ENCODE data around the gene TP53RK.

The TP53RK gene

GRCh38 chr20:46683939-46684750 lies 5.1 kb downstream of the TP53RK start:
- Histone ChIP-seq H3K4me3 (ENCODE audit: low read depth, low read length) (peak overlapping the region; percentile 65), H3K27ac (peak overlapping the region; percentile 84), H3K27me3 (replicated peaks) (no peaks in the 10 kb centered on the region), H3K36me3 (replicated peaks) (no peaks in the 10 kb centered on the region)
- TF ChIP-seq CTCF (IDR thresholded peaks at IDR 0.05; ENCODE audit: low read depth, low read length, missing control alignments): no peak
- in situ Hi-C loops (cut with HindIII; ENCODE audit: low pct_ligation_motif_present, low sequenced_read_pairs): no loop called here
- peak; percentile 76 for DNase-seq

DNA sequence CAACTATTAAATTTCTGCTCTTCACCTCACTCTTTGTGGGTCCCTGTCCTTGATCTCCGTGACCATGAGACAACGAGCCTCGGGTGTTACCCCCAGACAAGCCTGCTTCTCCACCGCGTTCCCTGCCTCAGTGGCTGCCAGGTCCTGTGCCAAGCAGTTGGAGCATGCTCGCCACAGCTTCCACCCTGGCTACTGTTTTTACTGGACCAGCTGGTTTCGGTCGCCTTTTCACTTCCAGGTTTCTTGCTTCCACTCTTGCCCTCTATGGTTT lies 5.6 kb downstream of the TP53RK start:
- Histone ChIP-seq H3K27ac (no peak overlapping the region), H3K36me3 (replicated peaks) (no peaks in the 10 kb centered on the region), H3K4me3 (ENCODE audit: low read depth, low read length) (peak overlapping the region; percentile 65), H3K27me3 (replicated peaks) (no peaks in the 10 kb centered on the region)
- in situ Hi-C loops (cut with HindIII; ENCODE audit: low pct_ligation_motif_present, low sequenced_read_pairs): no loop called here
- TF ChIP-seq CTCF (IDR thresholded peaks at IDR 0.05; ENCODE audit: low read depth, low read length, missing control alignments): no peak
- DNase-seq: no peak

DNA sequence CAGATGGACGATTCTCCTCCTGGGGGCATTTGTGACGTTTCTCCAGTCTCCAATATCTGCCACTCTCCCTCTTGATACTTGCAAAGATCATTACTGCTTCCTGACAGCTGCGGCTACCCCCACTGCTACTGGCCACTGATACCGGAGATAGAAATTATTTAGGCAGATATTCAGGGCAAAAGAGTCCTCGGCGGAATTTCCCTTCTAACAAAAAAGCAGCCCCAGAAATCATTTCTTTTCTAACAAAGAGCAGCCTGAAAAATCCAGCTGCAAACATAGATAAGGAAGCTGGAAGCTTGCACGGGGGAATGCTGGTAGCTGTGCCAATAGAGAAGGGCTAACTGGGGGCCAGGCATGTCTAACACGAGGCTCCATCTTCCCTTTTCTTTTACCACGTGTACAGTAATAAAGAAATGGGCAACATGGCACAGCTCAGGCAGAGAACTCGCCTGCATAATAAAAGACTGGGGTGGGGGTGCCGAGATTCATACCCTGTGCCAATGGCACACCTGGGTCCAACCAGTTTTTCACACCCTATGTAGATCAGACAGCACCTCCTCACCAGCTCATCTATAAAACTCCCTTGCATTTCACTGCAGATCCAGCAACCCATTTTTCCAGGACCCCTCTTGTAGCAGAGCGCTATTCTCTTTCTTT lies 6.1 kb downstream of the TP53RK start:
- H3K36me3 ChIP-seq (replicated peaks): no peaks in the 10 kb centered on the region
- TF ChIP-seq CTCF (IDR thresholded peaks at IDR 0.05; ENCODE audit: low read depth, low read length, missing control alignments): no peak
- H3K4me3 ChIP-seq (ENCODE audit: low read depth, low read length): peak overlapping the region; percentile 65
- H3K27ac ChIP-seq: no peak overlapping the region
- in situ Hi-C loops (cut with HindIII; ENCODE audit: low pct_ligation_motif_present, low sequenced_read_pairs): no loop called here
- no peak for DNase-seq
- no peaks in the 10 kb centered on the region for H3K27me3 ChIP-seq (replicated peaks)

GRCh38 chr20:46682063-46682821 lies 7.0 kb downstream of the TP53RK start:
- H3K27me3 ChIP-seq (replicated peaks): no peaks in the 10 kb centered on the region
- in situ Hi-C loops (cut with HindIII; ENCODE audit: low pct_ligation_motif_present, low sequenced_read_pairs): no loop called here
- no peak for DNase-seq

More at GRCh38 chr20:46682063-46682821, 7.0 kb downstream of the TP53RK start:
- H3K4me3 ChIP-seq (ENCODE audit: low read depth, low read length): no peak overlapping the region
- H3K27ac ChIP-seq: no peak overlapping the region
- no peaks in the 10 kb centered on the region for H3K36me3 ChIP-seq (replicated peaks)
- no peak for TF ChIP-seq CTCF (IDR thresholded peaks at IDR 0.05; ENCODE audit: low read depth, low read length, missing control alignments)
